H1 (cell line): ENCODE measurements around the gene WDR59. TPM values are rescaled to one million over a fixed set of nuclear protein-coding genes. Genes with fewer than 3 reads are reported as not detected.

Source experiments
- POLR2AphosphoS5 ChIP-seq: IDR thresholded peaks from 2 replicates; pipeline ENCODE4 v1.6.1; 2011; ENCODE audit warnings: low read depth, low read length
- RFX5 ChIP-seq: IDR thresholded peaks from 2 replicates; pipeline ENCODE4 v1.6.1; 2011; ENCODE audit warnings: low read depth, low read length, improper control_type of control experiment, borderline replicate concordance
- RNF2 ChIP-seq: fragments of 200-900, 300-1000 bp; sonication (generic); IDR thresholded peaks from 2 replicates; pipeline ENCODE4 v1.7.1; 2016; ENCODE audit warnings: borderline replicate concordance, low read depth, mild to moderate bottlenecking, antibody characterized with exemption, low read length; ENCODE audit not compliant: poor library complexity, severe bottlenecking; ENCODE audit errors: missing control alignments
- SIN3A ChIP-seq, 2 experiments: IDR thresholded peaks in 1 of 2; conservative IDR thresholded peaks in 1 of 2; 2 replicates each; pipeline ENCODE4 v1.6.1; 2011 to 2012; ENCODE audit warnings: low read length in 2 of 2, improper control_type of control experiment in 1 of 2, low read depth in 1 of 2, mild to moderate bottlenecking in 1 of 2
- SIRT6 ChIP-seq: IDR thresholded peaks from one replicate; pipeline ENCODE4 v1.7.1; 2012; ENCODE audit warnings: low read length, inconsistent platforms
- polyA plus RNA-seq, 7 experiments: library from polyadenylated mRNA; depleted of rRNA in 3 of 7; stranded (reverse) in 5 of 7; unstranded in 2 of 7; fragments of >200 nt in 5 of 7; fragments of 200-250 nt in 2 of 7; gene quantifications; 1 replicate in 5 of 7; 2 replicates in 1 of 7; 4 replicates in 1 of 7; pipeline versions ENCODE4 v1.2.1 to v1.2.3, GENCODE V29; 2011 to 2013; ENCODE audit warnings: missing spikeins in 2 of 7, mixed read lengths in 2 of 7
- total RNA-seq: library from RNA; stranded (reverse); fragmentation: NEBNext Ultra II Directional; extraction: Animal tissue kit (Norgen Biotek cat#: 25700); gene quantifications from 2 replicates; pipeline ENCODE4 v1.2.1, GENCODE V29; 2021

Gene WDR59
- total and polyA plus RNA-seq, 2 of the 8 experiments (the other 6 are each of a cell fraction or from before 2014, with no cell fraction given), result 84.2 to 124 TPM

DNA sequence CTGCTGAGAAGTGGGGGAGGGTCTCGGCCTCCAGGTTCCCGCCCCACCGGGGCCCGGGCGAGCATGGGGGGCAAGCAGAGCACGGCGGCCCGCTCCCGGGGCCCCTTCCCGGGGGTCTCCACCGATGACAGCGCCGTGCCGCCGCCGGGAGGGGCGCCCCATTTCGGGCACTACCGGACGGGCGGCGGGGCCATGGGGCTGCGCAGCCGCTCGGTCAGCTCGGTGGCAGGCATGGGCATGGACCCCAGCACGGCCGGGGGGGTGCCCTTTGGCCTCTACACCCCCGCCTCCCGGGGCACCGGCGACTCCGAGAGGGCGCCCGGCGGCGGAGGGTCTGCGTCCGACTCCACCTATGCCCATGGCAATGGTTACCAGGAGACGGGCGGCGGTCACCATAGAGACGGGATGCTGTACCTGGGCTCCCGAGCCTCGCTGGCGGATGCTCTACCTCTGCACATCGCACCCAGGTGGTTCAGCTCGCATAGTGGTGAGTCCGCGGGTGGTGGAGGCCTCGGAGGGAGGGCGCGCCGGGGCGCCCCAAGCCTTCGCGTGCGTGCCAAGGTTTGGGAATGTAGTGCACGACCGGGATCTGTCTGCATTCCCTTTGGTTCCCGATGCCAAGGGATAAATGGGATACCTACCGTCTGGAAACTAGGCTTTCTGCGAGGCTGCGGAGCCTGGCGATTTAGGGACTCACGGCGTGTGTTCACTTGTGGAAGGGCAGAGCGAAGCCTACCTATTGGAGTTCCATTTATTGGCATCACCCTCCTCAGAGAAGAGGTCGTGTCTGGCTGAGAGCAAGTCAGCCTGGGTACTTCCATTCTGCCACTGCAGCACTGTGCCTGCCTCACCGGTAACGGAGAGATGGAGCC, 14.9 kb upstream of the WDR59 start (continued):
- no peak for TF ChIP-seq RNF2
- peak; percentile 17; the same call in 1 of the 2 replicates for TF ChIP-seq POLR2AphosphoS5
- TF ChIP-seq RFX5, result no peak
- peak; percentile 81 to 94; a peak in 2 of 4 replicates for TF ChIP-seq SIN3A (conservative IDR thresholded peaks at IDR 0.05 in 1 of 2, IDR thresholded peaks at IDR 0.05 in 1 of 2; ENCODE audit: low read depth in 1 of 2, low read length in 2 of 2)
- TF ChIP-seq SIRT6, result no peak
